H1 (cell line): ENCODE results near the gene MOB3B. TPM values are rescaled to one million over a fixed set of nuclear protein-coding genes. Genes with fewer than 3 reads are reported as not detected.

ENCODE experiments used
- BCL11A ChIP-seq, 2 experiments: IDR thresholded peaks; one replicate each; pipeline ENCODE4 v1.6.1; 2011; ENCODE audit warnings: low read depth in 2 of 2, low read length in 2 of 2, mild to moderate bottlenecking in 2 of 2
- CHD1 ChIP-seq: IDR thresholded peaks from 2 replicates; pipeline ENCODE4 v1.6.1; 2012; ENCODE audit warnings: low read depth, low read length, improper control_type of control experiment
- FOSL1 ChIP-seq: IDR thresholded peaks from 2 replicates; pipeline ENCODE4 v1.6.1; 2011; ENCODE audit warnings: mild to moderate bottlenecking, low read depth, low read length, moderate library complexity; ENCODE audit not compliant: insufficient read depth
- POLR2A ChIP-seq, 2 experiments: IDR thresholded peaks; 1 replicate in 1 of 2; 2 replicates in 1 of 2; pipeline ENCODE4 v1.6.1; 2011; ENCODE audit warnings: low read depth in 2 of 2, low read length in 2 of 2, mild to moderate bottlenecking in 2 of 2; ENCODE audit errors: control extremely low read depth in 1 of 2
- polyA plus RNA-seq, 7 experiments: library from polyadenylated mRNA; depleted of rRNA in 3 of 7; stranded (reverse) in 5 of 7; unstranded in 2 of 7; fragments of >200 nt in 5 of 7; fragments of 200-250 nt in 2 of 7; gene quantifications; 1 replicate in 5 of 7; 2 replicates in 1 of 7; 4 replicates in 1 of 7; pipeline versions ENCODE4 v1.2.1 to v1.2.3, GENCODE V29; 2011 to 2013; ENCODE audit warnings: missing spikeins in 2 of 7, mixed read lengths in 2 of 7
- total RNA-seq: library from RNA; stranded (reverse); fragmentation: NEBNext Ultra II Directional; extraction: Animal tissue kit (Norgen Biotek cat#: 25700); gene quantifications from 2 replicates; pipeline ENCODE4 v1.2.1, GENCODE V29; 2021

MOB3B gene
- total and polyA plus RNA-seq, 2 of the 8 experiments (the other 6 are each of a cell fraction or from before 2014, with no cell fraction given), result 12.7 to 16.1 TPM

- TF ChIP-seq BCL11A (IDR thresholded peaks at IDR 0.05; ENCODE audit: low read depth in 2 of 2, low read length in 2 of 2) (no peak), FOSL1 (no peak), CHD1 (no peak), POLR2A (IDR thresholded peaks at IDR 0.05; ENCODE audit: control extremely low read depth in 1 of 2, low read depth in 2 of 2, low read length in 2 of 2) (no peak)
These were observed 5.1 kb upstream of the MOB3B start (continued) for GRCh38 chr9:27534658-27535209.
